GM19467 (cell line): Measurements from ENCODE around the gene DNAJB12.
"Not testable (repeated sequence)": the region's sequence is repeated elsewhere in the genome, so short reads cannot be mapped to it uniquely, and the experiment has no call there.

ENCODE experiments used
- ATAC-seq: cut with Tn5 transposase; IDR thresholded peaks from one replicate; pipeline ENCODE4 v1.9.1; 2021; ENCODE audit warnings: mild to moderate bottlenecking, moderate library complexity; ENCODE audit not compliant: unreplicated experiment

Gene DNAJB12

DNA sequence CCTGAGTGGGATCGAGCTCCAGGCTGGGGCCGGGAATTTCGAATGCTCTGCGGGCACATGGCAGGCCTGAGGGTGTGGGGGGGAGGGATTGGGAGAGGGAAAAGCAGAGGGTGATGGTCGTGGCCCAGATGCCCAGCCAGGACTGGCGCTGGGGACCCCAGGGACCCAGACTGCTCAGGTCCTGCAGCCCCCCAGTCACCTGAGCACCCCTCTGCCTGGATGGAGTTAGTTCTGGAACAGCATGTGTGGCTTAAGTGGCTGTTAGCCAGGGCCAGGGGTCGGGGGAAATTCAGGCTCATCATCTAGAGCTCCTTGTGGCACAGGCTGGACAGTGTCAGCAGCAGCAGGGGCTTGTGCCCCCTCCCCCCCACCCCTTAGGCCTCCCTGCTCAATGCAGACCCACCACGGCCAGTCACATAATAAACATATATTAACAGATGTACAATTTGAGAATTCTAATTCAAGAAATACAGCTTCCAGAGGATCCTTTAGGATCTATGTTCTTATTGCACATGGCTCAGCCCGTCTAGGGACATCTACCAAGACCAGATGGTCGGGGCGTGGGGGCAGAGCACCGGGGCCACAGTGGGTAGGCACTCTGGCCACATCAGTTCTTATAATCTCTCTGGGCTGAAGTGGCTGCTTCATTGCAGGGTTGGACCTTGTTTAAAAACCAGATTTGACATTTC lies 22.2 kb downstream of the DNAJB12 start:
- no peak for ATAC-seq

DNA sequence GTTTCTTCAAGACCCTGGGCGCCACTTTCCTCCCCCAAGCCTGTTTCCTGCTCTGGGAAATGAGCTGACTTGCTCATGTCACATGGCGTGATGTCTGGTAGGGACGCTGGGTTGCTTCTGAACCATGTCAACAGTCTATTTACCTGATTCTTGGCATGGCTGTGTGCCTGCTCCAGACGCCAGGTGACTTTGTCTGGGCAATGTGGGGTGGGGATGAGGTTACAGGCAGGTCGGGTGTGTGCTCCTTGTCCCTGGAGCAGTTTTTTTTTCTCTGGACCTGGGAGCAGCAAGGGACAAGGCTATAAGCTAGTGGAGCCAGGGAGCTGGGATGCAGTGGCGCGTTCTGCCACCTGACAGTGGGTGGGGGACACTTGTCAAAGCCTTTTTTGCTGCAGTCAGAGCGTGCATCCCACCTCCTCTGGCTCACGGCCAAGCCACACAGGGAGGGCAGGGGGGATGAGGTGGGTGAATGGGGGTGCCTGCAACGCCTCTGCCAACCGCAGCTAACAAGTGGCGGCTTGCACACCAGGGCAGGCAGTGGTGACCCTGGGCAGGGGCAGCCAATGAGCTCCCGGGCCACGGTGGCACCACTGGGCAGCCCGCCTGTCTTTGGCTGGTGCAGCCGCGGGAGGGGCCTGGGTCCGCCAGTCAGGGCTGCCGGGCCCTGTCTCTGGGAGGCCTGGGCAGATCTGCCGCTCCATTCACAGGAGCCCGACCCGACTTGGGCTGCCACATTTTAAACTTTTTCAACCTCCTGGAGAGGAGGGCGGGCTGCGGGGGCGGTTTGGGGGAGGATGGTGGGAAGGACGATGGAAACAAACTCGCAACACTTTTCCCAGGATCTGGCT lies 22.9 kb downstream of the DNAJB12 start:
- ATAC-seq = peak; percentile 41

DNA sequence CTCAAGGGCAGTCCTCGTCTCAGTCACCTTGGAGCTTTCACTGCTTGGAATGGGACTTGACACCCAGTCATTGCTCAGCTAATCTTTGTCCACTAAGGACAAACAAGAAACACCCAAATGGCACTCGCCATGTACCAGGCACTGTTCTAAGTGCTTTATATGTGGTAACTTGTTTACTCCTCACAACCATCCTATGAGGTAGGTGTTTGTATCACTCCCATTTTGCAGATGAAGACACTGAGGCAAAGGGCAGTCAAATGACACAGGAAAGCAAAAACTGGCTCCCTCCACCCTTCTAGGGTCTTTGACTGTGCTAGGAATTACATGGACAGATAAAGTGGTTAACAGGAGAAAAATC lies 24.7 kb downstream of the DNAJB12 start:
- no peak for ATAC-seq

DNA sequence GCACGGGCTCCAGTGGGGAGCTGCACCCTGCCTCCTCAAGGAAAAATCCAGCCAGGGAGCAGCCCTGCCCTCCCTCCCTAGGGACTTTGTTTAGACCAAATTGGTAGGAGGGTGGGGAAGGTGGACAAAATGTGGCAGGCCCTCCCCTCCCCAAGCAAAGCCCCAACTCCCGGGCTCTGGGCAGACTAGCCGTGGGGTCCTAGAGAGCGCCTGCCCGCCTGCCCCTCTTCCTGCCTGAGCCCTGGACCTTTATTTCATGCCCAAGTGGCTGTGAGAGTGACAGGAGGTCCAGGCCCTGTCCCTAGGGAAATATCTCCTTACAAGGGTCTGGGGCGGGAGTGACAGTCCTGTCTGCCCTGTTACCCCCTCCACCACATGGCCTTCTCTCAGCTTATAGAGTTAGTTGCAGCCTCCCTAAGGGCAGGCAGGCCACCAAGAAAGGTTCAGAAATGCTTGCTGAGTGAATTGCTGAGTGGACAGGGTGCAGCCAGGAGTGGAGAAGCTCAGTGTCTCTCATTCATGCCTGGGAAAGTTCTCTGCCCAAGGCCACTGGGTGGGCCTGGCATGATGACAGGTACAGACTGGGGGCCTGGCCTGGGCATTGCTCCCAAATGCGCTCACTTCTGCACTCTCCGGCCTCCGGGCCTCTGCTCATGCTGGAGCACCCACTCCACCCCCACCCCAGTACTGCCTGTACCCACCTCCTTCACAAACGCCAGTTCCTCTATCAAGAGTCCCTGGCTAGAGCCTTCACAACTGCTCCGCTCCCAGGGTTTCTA lies 25.2 kb downstream of the DNAJB12 start:
- ATAC-seq = no peak

DNA sequence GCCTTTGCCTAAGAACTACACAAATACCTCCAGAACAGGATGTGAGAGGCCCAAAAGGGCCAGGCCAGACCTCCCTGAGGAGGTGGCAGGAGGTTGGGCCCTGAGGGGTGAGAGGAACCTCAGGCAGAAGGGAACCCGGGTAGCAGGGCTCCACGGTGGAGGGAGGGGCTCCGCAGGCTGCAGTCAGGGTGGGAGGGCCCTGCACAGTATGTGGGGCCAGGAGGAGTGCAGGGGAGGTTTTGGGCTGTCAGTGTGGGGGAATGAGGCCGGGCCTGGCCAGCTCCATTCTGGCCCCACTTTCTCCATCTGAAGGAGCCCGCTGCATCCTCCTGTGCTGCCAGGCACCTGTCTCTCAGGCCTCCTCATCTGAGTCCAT lies 25.9 kb downstream of the DNAJB12 start:
- no peak for ATAC-seq

DNA sequence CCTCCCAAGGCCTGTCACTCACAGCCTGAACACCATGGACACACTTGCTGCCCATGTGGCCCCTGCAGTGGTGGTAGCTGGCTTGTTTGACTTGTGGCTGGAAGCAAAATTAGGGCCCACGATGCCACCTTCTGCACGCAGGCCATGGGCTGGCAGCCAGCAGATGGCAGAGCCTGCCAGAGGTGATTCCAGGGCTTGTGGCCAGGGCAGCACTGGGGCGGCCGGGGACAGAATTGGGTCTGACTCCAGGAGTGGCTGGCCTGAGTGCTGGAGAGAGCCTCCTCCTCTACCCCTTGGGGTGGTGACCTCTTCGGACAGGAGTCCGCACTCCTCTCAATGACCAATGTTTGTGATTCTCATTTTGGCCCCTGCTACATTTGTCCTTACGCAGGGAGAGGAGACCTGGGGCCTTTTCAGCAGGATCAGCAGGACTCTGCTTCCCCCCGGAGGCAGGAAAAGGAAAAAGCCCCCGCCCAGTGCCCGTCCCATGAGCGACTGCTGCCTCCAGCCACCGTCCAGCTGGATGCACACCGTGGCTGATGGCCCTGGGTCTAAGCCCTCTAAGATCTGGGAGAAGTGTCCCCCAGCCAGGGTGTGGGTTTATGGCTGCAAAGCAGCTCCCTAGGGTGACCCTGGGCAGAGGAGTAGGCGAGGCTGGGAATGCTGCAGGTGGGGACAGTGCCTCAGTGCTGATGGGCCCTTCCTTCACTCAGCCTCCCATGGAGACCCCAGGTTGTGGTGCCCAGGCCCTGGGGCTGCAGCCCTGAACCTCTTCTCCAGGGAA lies 26.5 kb downstream of the DNAJB12 start:
- no peak for ATAC-seq

DNA sequence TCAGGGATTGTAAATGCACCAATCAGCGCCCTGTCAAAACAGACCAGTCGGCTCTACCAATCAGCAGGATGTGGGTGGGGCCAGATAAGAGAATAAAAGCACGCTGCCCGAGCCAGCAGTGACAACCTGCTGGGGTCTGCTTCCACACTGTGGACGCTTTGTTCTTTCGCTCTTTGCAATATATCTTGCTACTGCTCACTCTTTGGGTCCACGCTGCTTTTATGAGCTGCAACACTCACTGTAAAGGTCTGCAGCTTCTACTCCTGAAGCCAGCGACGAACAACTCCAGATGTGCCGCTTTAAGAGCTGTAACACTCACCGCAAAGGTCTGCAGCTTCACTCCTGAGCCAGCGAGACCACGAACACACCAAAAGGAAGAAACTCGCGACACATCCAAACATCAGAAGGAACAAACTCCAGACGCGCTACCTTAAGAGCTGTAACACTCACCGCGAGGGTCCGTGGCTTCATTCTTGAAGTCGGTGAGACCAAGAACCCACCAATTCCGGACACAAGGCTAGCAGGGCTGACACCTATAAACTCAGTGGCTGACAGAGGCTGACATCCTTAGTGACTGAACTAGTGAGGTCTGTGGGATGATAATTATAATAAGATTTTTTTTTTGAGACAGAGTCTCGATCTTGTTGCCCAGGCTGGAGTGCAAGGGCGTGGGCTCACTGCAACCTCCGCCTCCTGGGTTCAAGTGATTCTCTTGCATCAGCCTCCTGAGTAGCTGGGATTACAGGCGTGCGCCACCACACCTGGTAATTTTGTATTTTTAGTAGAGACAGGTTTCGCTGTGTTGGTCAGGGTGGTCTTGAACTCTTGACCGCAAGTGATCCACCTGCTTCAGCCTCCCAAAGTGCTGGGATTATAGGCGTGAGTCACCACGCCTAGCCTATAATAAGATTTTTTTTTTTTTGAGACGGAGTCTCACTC lies 27.8 kb downstream of the DNAJB12 start:
- not testable (repeated sequence) for ATAC-seq

DNA sequence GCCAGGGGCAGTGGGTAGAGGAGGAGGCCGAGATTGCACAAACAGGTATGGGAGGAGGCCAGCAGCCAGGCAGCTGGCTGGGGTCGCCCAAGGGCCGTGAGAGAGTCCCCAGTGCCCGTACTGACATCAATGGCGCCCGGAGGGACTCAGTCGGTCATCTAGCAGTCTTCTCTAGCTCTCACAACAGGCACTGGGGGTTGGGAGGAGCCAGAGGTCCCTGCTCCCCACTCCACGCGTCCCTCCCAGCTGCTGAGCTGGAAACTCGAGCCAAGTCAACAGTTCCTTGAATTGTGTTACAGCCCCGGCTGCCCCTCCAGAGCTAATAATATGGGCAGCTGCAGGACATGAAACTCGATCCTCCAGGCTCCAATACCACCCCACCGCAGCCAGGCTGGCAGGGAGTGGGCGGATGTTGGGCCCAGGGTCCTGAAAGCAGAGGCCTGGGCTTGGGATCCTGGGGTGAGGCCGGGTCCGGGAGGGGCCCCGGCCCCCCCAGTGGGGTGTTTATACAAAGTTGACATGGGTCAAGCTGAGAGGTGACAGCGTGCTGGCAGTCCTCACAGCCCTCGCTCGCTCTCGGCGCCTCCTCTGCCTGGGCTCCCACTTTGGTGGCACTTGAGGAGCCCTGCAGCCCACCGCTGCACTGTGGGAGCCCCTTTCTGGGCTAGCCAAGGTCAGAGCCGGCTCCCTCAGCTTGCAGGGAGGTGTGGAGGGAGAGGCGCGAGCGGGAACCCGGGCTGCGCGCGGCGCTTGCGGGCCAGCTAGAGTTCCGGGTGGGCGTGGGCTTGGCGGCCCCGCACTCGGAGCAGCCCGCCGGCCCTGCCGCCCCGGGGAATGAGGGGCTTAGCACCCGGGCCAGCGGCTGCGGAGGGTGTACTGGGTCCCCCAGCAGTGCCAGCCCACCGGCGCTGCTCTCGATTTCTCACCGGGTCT lies 29.2 kb downstream of the DNAJB12 start:
- ATAC-seq = not testable (repeated sequence)

DNA sequence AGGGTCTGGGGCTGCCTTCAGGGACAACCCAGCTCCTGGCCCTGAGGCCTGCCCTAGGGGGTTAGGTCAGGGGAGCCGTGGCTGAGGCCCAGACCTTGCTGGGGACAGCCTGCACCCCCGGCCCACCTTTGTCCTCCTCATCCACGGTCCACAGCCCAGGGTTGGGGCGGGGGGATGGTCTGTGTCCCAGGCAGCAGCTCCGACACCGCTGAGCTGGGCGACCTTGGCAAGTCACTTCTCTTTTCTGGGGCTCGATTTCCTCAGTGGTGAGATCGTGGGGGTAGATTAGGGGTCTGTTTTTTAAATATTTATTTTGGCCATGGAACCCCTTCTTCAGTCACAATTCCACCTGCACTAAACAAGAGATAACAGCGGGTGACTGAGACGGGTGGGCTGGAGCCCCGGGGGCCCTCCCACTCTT lies 30.9 kb downstream of the DNAJB12 start:
- ATAC-seq = no peak

DNA sequence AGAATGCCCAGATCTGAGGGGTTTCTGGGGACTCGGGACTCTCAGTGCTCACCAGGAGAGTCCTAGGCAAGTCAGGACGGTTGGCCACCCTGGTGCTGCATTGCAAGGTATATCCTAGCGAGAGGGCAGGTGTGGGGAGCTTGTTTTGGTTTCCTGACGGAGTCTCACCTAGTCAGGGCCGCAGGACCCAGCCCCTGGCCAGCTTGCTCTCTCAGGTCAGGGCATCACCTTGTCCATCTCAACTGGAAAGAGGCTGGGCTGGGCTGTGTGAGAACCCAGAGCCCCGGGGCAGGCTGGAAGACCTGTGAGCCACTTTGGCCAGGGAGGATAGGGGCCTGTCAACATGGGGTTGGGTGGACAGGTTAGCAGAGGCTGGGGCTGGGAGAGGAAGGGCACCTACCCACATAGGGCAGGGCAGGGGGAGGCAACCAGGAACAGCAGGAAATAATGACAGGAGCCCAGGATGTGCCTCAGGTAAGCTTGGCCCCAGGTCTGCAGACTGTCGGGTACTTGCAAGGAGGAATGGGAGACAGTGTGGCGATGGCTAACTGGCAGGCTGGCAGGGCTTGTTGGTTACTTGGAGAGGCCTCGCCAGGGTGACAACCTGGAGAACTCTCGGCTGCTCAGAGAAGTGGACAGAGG lies 31.5 kb downstream of the DNAJB12 start:
- no peak for ATAC-seq

DNA sequence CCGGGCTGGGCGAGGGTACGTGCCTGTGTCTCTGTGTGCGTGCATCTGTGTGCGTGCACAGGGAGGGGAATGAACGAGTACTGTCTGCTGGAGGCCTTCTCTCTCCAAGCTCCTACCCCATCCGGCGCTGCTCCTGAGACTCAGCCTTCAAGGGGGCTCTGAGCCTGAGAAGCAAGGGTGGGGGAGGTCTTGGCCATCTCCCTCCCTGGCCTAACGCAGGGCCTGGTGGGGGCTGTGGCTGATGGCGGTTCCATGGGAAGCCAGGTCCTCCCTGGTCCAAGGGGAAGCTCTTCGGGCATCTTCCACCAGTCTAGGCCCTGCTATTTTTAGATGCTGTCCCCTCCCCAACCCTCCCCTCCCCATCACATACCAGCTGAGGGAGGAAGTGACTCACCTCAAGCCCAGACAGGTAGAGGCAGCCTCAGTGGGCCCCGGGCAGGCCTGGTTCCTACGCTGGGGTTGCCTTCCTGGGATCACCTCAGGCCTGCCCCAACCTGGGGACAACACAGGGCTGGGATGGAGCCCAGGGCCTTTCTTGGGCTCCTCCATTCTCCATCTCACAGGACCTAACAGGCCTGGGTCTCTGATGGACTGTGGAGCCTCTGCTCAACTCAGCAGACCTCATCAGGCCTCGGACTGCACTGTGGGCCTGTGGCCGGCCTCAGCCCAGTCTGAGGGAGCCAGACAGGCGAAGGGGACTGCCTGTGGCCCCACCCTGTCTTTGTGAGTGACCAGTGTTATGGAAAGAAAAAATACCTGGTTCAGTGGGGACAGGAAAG lies 32.2 kb downstream of the DNAJB12 start:
- ATAC-seq = no peak

DNA sequence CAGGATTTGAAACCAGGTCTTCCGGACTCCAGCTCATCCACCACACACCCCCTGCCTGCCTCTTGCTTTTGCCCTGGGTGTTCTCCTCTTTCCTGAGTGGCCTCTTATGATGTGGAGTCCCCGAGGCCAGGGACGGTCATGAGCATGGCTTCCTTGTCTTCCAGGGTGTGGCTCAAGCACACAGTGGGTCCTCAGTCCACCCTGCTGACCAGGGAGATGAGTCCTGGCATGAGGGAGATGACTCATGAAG lies 32.8 kb downstream of the DNAJB12 start:
- ATAC-seq = no peak

DNA sequence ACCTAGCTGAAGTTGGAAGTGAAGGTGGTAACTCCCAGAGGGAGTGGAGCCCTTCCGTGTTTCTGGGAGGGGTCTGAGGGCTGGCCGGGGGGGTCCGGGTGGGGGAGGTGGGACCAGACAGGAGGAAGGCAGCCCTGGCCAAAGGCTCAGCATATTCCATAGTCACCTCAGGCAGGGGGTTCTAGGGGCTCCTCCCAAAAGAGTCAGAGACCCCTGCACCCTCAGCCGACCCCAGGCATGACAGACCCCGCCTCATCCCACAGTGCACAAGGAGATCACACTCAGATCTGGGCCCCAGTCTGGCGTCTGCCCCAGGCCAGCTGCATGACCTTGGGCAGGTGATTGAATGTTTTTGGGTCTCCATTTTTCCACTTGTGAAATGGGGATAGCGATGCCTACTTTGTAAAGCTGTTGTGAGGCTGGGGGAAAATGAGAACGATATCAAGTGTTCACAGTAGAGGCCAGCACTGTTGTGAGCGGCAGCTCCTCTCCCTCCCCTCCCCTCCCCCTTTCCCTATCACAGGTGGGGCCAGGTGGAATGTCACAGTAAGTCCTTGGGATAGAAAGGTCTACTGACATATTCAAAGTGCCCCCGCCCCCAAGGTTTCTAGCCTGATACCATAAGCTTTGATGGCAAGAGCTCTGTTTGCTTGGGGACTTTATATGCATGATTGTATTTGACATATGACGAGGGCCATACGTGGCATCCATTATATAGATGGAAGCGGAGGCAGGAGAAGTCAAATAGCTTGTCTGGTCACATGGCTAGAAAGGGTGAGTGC lies 33.3 kb downstream of the DNAJB12 start:
- ATAC-seq = no peak

DNA sequence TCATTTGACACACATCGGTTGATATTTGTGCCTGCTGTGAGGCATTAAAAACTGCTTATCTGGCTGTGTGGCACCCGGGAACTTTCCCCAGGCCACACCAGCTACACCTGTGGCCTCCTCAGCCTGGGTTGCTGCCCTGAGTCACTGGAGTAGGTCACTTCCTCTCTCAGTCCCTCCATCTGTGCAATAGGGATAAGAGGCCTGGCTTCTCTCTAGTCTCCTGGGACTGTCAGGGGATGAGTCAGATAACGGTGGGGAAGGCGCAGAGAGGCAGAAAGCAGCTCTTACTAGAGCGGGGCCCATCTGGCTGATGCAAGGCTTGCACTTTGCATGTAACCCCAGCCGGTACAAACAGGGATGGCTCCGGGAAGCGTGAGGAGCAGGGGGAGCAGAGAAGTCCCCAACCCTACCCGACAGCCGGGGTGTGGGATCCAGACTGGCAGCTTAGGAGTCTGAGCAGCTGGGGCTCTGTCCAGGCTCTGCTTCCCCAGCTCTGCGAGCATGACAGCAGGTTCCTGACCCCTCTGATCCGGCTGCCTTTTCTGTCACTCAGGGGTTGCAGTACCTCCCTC lies 34.0 kb downstream of the DNAJB12 start:
- peak; percentile 61 for ATAC-seq

DNA sequence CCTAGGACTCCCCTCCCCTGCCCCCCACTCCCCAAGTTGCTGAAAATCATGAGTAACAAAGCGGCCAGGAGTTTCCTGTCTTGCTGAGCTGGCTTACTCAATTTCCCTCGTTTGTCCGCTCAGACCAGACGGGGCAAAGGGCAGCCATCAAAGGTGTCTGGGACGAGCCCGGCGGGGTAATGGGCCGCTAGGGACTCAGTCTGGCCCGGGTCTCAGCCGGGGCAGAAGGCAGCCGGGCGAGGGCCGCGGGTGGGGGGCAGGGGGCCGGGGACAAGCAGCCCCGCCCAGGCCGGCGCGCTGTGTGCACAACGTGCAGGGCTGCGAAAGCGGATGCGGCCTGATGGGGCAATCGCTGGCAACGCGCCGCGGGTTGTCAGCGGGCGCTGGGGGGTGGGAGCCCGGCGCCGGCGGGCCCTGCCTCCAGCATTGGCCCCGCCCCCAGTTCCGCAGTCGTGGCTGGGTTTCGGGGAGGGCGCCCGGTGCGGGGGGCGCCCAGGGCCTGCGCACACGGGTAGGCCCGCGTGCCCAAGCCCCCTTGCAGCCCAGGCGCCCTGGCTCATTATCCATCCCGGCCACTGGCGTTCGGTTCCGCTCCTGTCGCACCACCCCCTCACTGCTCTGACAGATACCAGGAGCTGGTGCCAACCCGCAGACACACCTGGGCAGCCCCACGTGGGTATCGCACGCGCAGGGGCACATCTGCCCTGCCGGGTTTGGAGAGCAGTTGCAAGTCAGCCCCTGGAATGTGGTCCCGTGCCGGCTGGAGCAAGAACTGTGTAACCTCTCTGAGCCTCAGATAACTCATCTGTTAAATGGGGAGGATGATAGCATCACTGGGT lies 35.1 kb downstream of the DNAJB12 start:
- peak; percentile 67 for ATAC-seq
